H1 (cell line): ENCODE results near the gene CAMSAP1.

Experiments
- POLR2A ChIP-seq, 2 experiments: IDR thresholded peaks; 1 replicate in 1 of 2; 2 replicates in 1 of 2; pipeline ENCODE4 v1.6.1; 2011; ENCODE audit warnings: low read depth in 2 of 2, low read length in 2 of 2, mild to moderate bottlenecking in 2 of 2; ENCODE audit errors: control extremely low read depth in 1 of 2
- RAD21 ChIP-seq, 2 experiments: IDR thresholded peaks in 1 of 2; conservative IDR thresholded peaks in 1 of 2; 2 replicates each; pipeline ENCODE4 v1.6.1; 2011; ENCODE audit warnings: low read depth in 2 of 2, low read length in 2 of 2, improper control_type of control experiment in 1 of 2, inconsistent platforms in 1 of 2, mild to moderate bottlenecking in 1 of 2, moderate library complexity in 1 of 2
- TF ChIP-seq, protein P1 (sequence below), 3 experiments: IDR thresholded peaks; 1 replicate in 2 of 3; 2 replicates in 1 of 3; pipeline versions ENCODE4 v1.5.1 to v1.6.1; 2011; ENCODE audit warnings: low read length in 3 of 3, mild to moderate bottlenecking in 3 of 3, inconsistent platforms in 2 of 3, low read depth in 1 of 3, moderate library complexity in 1 of 3; ENCODE audit not compliant: insufficient read depth in 1 of 3; ENCODE audit errors: control extremely low read depth in 1 of 3

DNA sequence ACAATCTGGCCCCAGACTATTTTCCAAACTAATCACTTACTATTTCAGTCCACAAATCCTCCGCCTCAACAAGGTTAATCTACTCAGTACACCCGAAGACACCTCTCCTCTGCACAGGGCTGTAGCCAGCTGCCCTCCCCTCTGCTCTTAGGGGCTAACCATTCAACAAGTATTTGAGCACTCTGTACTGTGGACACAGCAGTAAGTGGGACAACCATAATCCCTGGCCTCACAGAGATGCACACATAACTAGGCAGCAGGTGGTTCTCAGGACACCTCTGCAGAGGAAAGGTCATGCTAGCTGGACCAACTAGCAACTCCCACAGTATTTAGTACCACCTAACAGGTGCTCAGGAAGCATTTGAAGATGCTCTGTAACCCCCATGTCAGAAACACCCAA lies 5.5 kb downstream of the CAMSAP1 start:
- TF ChIP-seq RAD21 (IDR thresholded peaks at IDR 0.05 in 1 of 2, conservative IDR thresholded peaks at IDR 0.05 in 1 of 2; ENCODE audit: low read depth in 2 of 2, low read length in 2 of 2) = no peak
- TF ChIP-seq POLR2A (IDR thresholded peaks at IDR 0.05; ENCODE audit: control extremely low read depth in 1 of 2, low read depth in 2 of 2, low read length in 2 of 2) = no peak
- TF ChIP-seq, protein P1, sequence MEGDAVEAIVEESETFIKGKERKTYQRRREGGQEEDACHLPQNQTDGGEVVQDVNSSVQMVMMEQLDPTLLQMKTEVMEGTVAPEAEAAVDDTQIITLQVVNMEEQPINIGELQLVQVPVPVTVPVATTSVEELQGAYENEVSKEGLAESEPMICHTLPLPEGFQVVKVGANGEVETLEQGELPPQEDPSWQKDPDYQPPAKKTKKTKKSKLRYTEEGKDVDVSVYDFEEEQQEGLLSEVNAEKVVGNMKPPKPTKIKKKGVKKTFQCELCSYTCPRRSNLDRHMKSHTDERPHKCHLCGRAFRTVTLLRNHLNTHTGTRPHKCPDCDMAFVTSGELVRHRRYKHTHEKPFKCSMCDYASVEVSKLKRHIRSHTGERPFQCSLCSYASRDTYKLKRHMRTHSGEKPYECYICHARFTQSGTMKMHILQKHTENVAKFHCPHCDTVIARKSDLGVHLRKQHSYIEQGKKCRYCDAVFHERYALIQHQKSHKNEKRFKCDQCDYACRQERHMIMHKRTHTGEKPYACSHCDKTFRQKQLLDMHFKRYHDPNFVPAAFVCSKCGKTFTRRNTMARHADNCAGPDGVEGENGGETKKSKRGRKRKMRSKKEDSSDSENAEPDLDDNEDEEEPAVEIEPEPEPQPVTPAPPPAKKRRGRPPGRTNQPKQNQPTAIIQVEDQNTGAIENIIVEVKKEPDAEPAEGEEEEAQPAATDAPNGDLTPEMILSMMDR (IDR thresholded peaks at IDR 0.05; ENCODE audit: control extremely low read depth in 1 of 3, insufficient read depth in 1 of 3, low read depth in 1 of 3, low read length in 3 of 3) = no peak
